Hepatocyte (in vitro differentiated cells): ENCODE data around the gene RBAK.

Experiments
- EZH2 ChIP-seq: fragments of 200-600 bp; sonication (generic); IDR thresholded peaks from 2 replicates; pipeline ENCODE4 v1.6.1; 2016; ENCODE audit warnings: antibody characterized with exemption, mild to moderate bottlenecking, borderline replicate concordance
- EZH2phosphoT487 ChIP-seq: fragments of 200-600 bp; sonication (generic); IDR thresholded peaks from one replicate; pipeline ENCODE4 v1.6.1; 2018; ENCODE audit warnings: antibody characterized with exemption, mild to moderate bottlenecking, low read depth, moderate library complexity; ENCODE audit not compliant: unreplicated experiment, severe bottlenecking
- TF ChIP-seq, protein P1 (sequence below): fragments of 200-600 bp; sonication (generic); IDR thresholded peaks from 2 replicates; pipeline ENCODE4 v1.5.1; 2016; ENCODE audit warnings: antibody characterized with exemption, mild to moderate bottlenecking; ENCODE audit not compliant: poor library complexity

DNA sequence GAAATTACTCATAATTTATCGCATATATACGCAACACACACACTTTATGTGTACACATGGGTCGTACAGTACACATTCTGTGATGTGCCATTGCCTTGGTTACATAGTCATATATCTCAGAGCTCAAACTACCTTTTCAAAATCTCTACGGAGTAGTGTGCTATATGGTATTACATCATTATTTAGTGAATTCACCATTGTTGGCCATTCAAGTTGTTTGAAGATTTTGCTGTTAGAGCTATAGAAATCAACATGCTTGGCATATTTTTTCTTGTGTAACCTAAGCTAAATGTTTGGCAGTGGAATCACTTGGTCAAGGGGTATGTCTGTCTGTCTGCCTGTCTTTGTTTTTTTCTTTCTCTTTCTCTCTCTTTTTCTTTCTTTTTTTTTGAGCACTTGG is 44.7 kb upstream of the RBAK start:
- TF ChIP-seq, protein P1, sequence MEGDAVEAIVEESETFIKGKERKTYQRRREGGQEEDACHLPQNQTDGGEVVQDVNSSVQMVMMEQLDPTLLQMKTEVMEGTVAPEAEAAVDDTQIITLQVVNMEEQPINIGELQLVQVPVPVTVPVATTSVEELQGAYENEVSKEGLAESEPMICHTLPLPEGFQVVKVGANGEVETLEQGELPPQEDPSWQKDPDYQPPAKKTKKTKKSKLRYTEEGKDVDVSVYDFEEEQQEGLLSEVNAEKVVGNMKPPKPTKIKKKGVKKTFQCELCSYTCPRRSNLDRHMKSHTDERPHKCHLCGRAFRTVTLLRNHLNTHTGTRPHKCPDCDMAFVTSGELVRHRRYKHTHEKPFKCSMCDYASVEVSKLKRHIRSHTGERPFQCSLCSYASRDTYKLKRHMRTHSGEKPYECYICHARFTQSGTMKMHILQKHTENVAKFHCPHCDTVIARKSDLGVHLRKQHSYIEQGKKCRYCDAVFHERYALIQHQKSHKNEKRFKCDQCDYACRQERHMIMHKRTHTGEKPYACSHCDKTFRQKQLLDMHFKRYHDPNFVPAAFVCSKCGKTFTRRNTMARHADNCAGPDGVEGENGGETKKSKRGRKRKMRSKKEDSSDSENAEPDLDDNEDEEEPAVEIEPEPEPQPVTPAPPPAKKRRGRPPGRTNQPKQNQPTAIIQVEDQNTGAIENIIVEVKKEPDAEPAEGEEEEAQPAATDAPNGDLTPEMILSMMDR = no peak
- TF ChIP-seq EZH2 (no peak), EZH2phosphoT487 (no peak)
